Camera-type eye (tissue), 1 donor: ENCODE results near the gene BTBD9. TPM values are rescaled to one million over a fixed set of nuclear protein-coding genes. Genes with fewer than 3 reads are reported as not detected.

Experiments used
- total RNA-seq: library from RNA; depleted of rRNA; stranded (reverse); fragments of >200 nt; gene quantifications from one replicate; pipeline ENCODE4 v1.2.3, GENCODE V29; 2014

Gene BTBD9
- total RNA-seq: 43.9 TPM

GRCh38 chr6:38639498-38640215 is at the start of gene BTBD9:
Gene BTBD9 (minus strand): TSS chr6:38639929.

Other genes starting within 250 kb of the BTBD9 start
- gene GLO1, start 63.2 kb upstream of the BTBD9 start, total RNA-seq: 113 TPM
- 0.27 TPM for gene DNAH8, start 75.4 kb upstream of the BTBD9 start, total RNA-seq